Tracheal epithelial cell (primary cell): ENCODE measurements around the gene RC3H2. TPM values are rescaled to one million over a fixed set of nuclear protein-coding genes. Genes with fewer than 3 reads are reported as not detected.

Experiments used
- total RNA-seq: library from RNA; depleted of rRNA; stranded (reverse); fragments of >200 nt; gene quantifications from 2 replicates; pipeline ENCODE4 v1.2.1, GENCODE V29; 2014

The RC3H2 gene
- 55.2 and 56.1 TPM in 2 replicates for total RNA-seq

DNA sequence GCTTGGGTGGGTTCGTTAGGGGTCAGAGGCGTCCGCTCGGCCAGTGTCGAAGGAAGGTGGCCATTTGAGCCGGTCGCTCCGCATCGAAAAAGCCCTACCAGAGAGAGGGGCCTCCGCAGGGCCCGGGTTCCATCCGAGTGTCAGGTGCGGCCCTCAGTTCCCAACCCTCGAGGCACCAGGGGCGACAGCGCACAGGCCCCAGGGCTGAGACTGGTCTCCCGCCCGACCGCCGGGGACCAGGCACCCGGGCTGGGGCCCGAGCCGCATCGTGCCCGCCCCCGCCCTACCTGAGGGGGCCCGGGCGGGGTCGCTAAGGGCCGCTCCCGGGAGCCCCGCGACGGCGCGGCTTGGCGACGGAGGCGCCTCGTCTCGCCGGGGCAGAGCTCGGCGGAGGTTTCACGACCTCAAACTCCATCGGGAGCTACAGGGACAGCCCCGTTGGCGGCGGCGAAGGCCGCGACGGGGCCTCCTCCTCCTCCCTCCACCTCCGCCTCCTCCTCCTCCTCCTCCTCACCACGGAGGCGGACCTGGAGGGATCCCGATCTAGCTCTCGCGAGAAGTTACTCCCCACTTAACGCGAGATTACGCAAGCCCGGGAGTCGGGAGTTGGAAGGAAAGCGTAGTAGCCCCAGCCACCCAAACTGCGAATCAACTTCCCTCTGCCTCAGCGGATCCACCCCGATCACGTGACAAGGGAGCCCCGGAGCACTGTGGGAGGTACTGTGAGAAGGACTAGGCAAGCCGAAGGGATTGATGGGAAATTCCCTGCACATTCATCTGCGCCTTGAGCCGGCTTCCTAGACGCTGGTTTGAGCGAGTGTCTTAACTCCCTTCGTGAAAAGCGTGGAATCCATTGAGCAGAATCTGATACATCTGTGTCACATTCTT lies at the start of gene RC3H2:
Gene RC3H2 (minus strand): TSS at position 537 of the 888 bp plus-strand sequence. CDS start 7,850 bp downstream, outside the sequence.

DNA sequence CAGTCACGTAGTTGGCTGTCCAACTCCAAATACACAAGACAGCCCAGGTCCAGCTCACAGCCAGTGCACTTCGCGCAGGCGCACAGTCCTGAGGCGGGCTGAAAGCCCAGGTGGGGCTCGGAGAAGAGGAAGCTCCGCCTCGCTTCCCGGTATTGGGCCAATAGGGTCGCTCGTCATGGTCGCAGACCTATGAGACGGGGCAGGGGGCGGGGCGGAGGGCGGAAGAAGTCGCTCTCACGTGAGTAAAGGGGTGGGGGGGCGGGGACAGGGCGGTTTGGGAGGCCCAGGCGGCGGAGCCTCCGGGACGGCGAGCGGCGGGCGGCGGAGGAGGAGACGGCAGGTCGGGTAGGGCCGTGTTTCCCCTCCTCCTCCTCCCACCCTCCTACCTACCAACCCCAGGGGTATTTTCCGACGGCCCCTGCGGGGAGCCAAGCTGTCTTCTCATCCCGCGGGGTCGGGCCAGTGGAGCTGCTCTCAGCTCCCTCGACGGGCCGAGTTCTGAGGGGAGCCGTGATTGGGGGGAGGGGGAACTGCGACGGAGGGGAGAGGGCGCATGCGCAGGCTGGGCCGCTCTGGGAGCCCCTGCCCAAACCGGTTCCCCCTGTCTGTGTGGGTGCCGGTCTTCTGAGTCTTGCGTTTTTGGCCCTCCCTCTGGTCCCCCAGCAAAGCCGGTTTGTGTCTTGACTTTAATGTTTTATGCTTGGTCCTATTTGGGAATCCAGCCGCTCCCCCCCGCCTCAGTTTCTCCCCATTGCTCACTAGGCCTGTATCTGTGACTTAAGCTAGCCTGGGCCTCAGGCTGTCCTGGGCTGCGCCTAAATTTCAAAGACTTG lies 35.8 kb upstream of the RC3H2 start, which contains the start of gene RABGAP1:
Gene RABGAP1 (plus strand): TSS at position 272 of the 833 bp plus-strand sequence. CDS start 16,040 bp downstream, outside the sequence.

GRCh38 chr9:122931226-122932121 lies 26.3 kb upstream of the RC3H2 start, which contains the start of gene ZBTB26:
TSS of gene ZBTB26 (minus strand) at chr9:122931512. CDS start at chr9:122919934, 11,578 bp downstream.

DNA sequence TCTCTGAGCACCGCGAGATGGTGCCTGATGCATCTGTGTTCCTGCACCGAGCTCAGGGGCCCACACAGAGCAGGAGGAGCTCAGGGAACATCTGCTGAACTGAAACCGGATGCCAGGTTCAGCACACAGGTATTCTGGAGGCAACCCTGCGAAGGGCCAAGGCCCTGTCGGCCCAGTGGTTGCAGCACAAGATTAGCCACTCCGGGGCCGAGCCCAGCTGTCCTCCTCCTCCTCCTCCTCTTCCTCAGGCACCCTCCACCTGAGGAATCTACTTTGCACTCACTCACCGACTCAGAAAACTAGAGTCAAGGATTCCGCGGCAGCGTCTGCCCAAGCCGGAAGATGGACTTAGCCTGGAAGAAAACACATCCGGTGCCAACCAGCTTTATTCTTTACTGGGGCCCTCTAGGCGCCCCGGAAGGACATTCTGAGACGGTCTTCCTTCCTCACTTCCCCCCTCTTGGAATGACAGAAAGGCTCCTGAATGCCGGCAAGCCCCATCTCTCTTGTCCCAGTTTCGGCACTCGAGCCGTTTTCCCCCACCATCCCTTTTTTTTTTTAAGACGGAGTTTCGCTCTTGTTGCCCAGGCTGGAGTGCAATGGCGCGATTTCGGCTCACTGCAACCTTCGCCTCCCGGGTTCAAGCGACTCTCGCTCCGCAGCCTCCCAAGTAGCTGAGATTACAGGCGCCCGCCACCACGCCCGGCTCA lies 8.0 kb upstream of the RC3H2 start, which contains the start of gene ZBTB6:
Gene ZBTB6 (minus strand): TSS at position 360 of the 710 bp plus-strand sequence. CDS start 1,251 bp downstream, outside the sequence.

DNA sequence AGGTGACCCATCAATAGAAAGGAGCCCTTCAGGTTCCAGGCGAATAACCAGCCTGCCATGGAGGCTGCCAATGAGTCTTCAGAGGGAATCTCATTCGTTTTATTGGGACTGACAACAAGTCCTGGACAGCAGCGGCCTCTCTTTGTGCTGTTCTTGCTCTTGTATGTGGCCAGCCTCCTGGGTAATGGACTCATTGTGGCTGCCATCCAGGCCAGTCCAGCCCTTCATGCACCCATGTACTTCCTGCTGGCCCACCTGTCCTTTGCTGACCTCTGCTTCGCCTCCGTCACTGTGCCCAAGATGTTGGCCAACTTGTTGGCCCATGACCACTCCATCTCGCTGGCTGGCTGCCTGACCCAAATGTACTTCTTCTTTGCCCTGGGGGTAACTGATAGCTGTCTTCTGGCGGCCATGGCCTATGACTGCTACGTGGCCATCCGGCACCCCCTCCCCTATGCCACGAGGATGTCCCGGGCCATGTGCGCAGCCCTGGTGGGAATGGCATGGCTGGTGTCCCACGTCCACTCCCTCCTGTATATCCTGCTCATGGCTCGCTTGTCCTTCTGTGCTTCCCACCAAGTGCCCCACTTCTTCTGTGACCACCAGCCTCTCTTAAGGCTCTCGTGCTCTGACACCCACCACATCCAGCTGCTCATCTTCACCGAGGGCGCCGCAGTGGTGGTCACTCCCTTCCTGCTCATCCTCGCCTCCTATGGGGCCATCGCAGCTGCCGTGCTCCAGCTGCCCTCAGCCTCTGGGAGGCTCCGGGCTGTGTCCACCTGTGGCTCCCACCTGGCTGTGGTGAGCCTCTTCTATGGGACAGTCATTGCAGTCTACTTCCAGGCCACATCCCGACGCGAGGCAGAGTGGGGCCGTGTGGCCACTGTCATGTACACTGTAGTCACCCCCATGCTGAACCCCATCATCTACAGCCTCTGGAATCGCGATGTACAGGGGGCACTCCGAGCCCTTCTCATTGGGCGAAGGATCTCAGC lies 104.8 kb downstream of the RC3H2 start, which contains the start of gene OR1K1:
Gene OR1K1 (plus strand): TSS at position 58 of the 995 bp plus-strand sequence. CDS start 0 bp downstream, at position 58.

Other genes with a start within 250 kb of the RC3H2 start
- not detected in 2 replicates for gene OR1B1, start 247.7 kb downstream of the RC3H2 start, total RNA-seq
- gene OR1L1, start 243.6 kb downstream of the RC3H2 start, total RNA-seq: 0.24 TPM in 1 of 2 replicates, not detected in the other
- not detected in 2 replicates for gene OR1L3, start 230.2 kb downstream of the RC3H2 start, total RNA-seq
- gene OR1L4, start 181.4 kb downstream of the RC3H2 start, total RNA-seq: not detected in 2 replicates
- 0.24 TPM in 1 of 2 replicates, not detected in the other for gene OR1L6, start 163.1 kb downstream of the RC3H2 start, total RNA-seq
- gene OR5C1, start 116.4 kb downstream of the RC3H2 start, total RNA-seq: not detected in 2 replicates
- gene OR1K1, start 105.2 kb downstream of the RC3H2 start, total RNA-seq: not detected in 2 replicates
- gene PDCL, start 76.8 kb downstream of the RC3H2 start, total RNA-seq: 28.1 and 32.3 TPM in 2 replicates
- 13.3 and 16.8 TPM in 2 replicates for gene ZBTB6, start 8.0 kb upstream of the RC3H2 start, total RNA-seq
- 1.4 and 2.1 TPM in 2 replicates for gene ZBTB26, start 26.2 kb upstream of the RC3H2 start, total RNA-seq
- 32.5 and 40.9 TPM in 2 replicates for gene RABGAP1, start 35.7 kb upstream of the RC3H2 start, total RNA-seq
- 0.48 and 0.64 TPM in 2 replicates for gene GPR21, start 128.3 kb upstream of the RC3H2 start, total RNA-seq